Fibroblast of the aortic adventitia (primary cell): ENCODE results near the gene VANGL1. TPM values are rescaled to one million over a fixed set of nuclear protein-coding genes. Genes with fewer than 3 reads are reported as not detected.
"Not testable (repeated sequence)": the region's sequence is repeated elsewhere in the genome, so short reads cannot be mapped to it uniquely, and the experiment has no call there.

Source experiments
- DNase-seq: peaks from one replicate; pipeline ENCODE4 v3.0.0-alpha.2; 2010; ENCODE audit warnings: low read depth
- H3K4me3 ChIP-seq: 2 replicates; pipeline ENCODE4 v1.5.1; 2011; ENCODE audit warnings: low read depth, mild to moderate bottlenecking, control low read depth, low read length, moderate library complexity
- total RNA-seq: library from RNA; depleted of rRNA; stranded (reverse); fragments of >200 nt; gene quantifications from 2 replicates; pipeline ENCODE4 v1.2.3, GENCODE V29; 2012; ENCODE audit warnings: low replicate concordance
- TF ChIP-seq, protein P1 (sequence below): IDR thresholded peaks from 2 replicates; pipeline ENCODE4 v1.5.1; 2011; ENCODE audit warnings: mild to moderate bottlenecking, low read length, control low read depth, inconsistent platforms; ENCODE audit not compliant: insufficient read depth

The VANGL1 gene
- total RNA-seq, 1 donor, result 14.3 TPM

DNA sequence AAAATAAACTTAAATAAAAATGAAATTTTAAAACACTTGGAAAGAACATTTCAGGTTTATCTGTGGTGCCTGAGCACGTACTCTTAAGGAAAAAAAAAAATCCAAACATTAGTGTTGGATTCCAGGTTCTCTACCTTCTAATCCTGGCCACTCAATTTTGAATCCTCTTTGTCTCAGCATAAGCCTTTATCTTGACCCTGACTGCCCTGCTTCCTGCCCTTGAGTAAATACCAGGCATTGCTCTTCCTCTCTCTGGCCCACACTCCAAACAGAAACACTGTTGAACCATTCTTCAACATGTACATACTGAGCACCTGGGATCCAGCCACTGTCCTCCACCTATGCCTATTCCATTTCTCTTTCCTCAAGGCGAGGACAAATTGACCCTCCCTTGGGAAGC is 11.4 kb upstream of the VANGL1 start:
- TF ChIP-seq, protein P1, sequence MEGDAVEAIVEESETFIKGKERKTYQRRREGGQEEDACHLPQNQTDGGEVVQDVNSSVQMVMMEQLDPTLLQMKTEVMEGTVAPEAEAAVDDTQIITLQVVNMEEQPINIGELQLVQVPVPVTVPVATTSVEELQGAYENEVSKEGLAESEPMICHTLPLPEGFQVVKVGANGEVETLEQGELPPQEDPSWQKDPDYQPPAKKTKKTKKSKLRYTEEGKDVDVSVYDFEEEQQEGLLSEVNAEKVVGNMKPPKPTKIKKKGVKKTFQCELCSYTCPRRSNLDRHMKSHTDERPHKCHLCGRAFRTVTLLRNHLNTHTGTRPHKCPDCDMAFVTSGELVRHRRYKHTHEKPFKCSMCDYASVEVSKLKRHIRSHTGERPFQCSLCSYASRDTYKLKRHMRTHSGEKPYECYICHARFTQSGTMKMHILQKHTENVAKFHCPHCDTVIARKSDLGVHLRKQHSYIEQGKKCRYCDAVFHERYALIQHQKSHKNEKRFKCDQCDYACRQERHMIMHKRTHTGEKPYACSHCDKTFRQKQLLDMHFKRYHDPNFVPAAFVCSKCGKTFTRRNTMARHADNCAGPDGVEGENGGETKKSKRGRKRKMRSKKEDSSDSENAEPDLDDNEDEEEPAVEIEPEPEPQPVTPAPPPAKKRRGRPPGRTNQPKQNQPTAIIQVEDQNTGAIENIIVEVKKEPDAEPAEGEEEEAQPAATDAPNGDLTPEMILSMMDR, result no peak

DNA sequence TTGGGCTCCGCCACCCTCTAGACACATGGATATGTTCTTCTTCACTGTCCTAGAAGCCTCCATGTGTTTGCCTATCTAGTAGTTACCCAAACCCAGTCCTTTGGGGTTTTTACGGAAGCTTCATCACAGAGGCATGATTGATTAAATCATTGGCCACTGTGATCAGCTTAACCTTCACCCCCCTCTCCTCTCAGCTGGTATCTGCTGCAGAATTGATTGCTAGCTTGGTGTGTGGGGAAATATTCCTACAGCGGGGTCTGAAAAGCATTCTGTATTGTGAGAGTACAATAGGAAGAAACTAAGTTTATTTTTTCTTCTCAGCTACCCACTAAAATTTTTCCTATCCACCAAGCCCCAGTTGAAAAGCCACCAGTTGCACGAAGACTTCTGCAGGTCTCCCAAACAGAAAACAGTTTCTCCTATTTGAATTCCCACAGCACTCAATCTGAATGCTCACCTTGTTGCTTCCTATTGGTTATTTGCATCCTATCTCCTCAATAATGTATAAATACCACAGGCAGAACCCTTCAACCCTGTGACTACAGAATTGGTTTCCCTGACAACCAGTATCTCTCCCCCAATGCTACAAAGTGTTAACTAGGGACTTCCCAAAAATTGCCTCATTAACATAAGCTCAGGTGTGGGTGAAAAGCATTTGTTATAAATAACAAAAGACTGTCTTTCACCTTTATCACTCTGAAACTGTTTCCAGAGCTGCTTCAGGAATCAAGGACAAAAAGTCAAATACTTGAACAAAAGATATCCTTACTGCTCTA is 9.3 kb upstream of the VANGL1 start:
- H3K4me3 ChIP-seq, result no peak overlapping the region
- TF ChIP-seq, protein P1, result no peak
- no peak for DNase-seq

More for the DNA sequence above, 11.4 kb upstream of the VANGL1 start:
- H3K4me3 ChIP-seq, result no peak overlapping the region
- DNase-seq, result no peak

DNA sequence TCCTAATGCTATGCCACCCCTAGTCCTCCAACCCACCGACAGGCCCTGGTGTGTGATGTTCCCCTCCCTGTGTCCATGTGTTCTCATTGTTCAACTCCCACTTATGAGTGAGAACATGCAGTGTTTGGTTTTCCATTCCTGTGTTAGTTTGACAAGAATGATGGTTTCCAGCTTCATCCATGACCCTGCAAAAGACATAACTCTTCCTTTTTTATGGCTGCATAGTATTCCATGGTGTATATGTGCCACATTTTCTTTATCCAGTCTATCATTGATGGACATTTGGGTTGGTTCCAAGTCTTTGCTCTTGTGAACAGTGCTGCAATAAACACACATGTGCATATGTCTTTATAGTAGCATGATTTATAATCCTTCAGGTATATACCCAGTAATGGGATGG is 8.2 kb upstream of the VANGL1 start:
- not testable (repeated sequence) for DNase-seq, H3K4me3 ChIP-seq

DNA sequence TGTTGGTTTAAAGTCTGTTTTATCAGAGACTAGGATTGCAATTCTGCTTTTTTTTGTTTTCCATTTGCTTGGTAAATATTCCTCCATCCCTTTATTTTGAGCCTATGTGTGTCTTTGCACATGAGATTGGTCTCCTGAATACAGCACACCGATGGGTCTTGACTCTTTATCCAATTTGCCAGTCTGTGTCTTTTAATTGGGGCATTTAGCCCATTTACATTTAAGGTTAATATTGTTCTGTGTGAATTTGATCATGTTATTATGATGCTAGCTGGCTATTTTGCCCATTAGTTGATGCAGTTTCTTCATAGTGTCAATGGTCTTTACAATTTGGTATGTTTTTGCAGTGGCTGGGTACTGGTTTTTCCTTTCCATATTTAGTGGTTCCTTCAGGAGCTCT is 4.5 kb upstream of the VANGL1 start:
- DNase-seq, H3K4me3 ChIP-seq: not testable (repeated sequence)

DNA sequence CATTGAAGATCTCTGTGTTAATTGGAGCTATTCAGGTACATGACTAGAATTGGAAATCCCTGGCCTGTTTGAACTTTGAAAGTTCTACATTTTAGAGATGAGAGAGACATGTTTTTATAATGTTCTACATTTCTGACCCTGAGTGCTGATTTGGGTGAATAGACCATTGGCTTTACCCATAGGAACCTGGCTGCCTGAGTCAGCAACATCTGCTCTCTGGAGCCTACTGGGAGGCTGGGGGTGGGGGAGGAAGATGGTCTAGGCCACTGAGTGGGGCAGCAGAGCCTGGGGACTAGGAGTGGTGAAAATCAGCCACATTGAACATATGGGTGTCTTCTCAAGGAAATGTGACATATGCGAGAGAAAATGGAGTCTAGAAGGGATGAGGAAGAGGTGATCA is 1.4 kb upstream of the VANGL1 start:
- TF ChIP-seq, protein P1, result no peak
- no peak for DNase-seq
- H3K4me3 ChIP-seq, result no peak overlapping the region

DNA sequence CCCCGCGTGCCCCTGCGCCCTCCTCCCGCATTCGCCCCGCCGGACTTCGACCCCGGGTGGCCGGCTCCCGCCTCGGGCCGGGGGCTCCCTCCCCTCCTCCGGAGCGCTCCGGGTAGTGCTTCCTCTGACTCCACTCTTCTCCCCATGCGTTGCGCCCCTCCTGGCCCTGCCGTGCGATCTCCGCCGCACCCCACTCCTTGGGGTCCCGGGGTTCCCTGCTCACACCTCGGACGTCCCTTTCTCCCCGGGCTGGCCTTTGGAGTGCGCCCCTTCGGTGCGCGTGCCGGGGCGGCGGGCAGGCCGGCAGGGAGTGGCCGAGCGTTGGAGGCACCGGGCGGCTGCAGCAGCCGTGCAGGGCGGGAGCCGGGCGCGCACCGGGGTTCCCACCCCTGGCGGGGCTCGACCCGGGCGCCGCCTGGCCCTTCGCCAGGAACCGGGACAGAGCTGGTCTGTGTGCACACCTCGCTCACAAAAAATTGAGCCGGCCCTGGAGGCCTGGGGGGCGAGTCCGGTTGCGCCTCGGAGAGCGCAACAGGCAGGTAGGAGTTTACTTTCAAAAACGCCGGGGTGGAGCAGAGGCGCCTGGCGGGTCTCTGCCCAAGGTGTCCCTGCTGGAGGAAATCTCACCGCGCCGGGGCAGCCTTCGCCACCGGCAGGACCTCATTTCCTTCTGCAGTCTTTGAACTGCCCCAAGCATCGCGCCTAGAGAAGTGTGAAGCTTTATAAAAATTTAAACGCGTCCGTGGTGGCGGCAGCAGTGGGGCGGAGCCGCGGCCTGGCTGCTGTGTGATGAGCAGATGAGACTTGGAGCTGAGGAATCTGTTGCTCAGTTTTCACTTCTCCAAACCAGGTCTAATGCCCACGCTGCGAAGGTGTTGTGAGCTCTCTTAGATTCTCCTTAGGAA is 650 bp downstream of the VANGL1 start:
- TF ChIP-seq, protein P1, result peak; percentile 10
- peak overlapping the region; percentile 85 for H3K4me3 ChIP-seq
- DNase-seq, result peak; percentile 43

DNA sequence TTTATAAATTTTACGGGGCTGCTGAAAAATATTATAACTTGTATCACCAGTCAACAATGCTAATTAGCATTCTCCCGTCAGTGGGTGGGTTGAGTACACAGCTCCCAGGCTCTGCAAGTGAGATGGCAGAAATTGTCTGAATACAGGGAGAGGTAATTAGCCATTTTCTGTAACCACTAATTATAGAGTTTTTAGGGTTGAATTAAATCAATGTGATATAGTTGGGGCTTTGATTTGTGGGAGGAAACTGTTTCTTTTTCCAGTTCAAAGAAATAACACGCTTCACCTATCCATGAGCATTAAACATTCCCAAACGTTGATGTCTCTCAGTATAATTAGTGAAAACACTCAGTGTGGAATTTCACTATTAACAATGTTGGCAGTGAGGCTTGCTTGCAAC is 1.5 kb downstream of the VANGL1 start:
- no peak for DNase-seq
- TF ChIP-seq, protein P1, result no peak
- H3K4me3 ChIP-seq, result peak overlapping the region; percentile 85
